Body of pancreas (tissue), 4 donors: ENCODE measurements around the gene PAK6. TPM values are rescaled to one million over a fixed set of nuclear protein-coding genes. Genes with fewer than 3 reads are reported as not detected.
A peak's percentile ranks its signal among the peaks of the same experiment; 100 is the strongest.

Experiments
- ATAC-seq: fragments of 150-250 bp; one replicate; pipeline ENCODE4 v1.9.1; 2016
- DNase-seq, 4 donors: peaks; one replicate each; pipeline ENCODE4 v3.0.0-alpha.2; 2019
- H3K27ac ChIP-seq, 4 donors: fragments of 200-600 bp; sonication (generic); 1 replicate in 3 of 4; 2 replicates in 1 of 4; pipeline versions ENCODE4 v1.5.1 to v1.6.1; 2016 to 2019; ENCODE audit warnings: mild to moderate bottlenecking in 1 of 4, mixed read lengths in 1 of 4, moderate library complexity in 1 of 4
- H3K27me3 ChIP-seq, 2 donors: fragments of 200-600 bp; sonication (generic); one replicate each; pipeline ENCODE4 v1.6.0; 2016; ENCODE audit warnings: mild to moderate bottlenecking in 1 of 2
- H3K36me3 ChIP-seq, 2 donors: fragments of 200-600 bp; sonication (generic); replicated peaks in 1 of 2; 2 replicates each; pipeline ENCODE4 v1.5.1; 2016; ENCODE audit warnings: low read depth in 2 of 2; ENCODE audit not compliant: insufficient read depth in 1 of 2
- H3K4me1 ChIP-seq: fragments of 200-600 bp; sonication (generic); one replicate; pipeline ENCODE4 v1.6.0; 2016
- H3K4me3 ChIP-seq, 2 donors: fragments of 200-600 bp; sonication (generic); 1 replicate in 1 of 2; 2 replicates in 1 of 2; pipeline ENCODE4 v1.5.1; 2016 to 2019
- H3K9me3 ChIP-seq, 3 donors: fragments of 200-600 bp; sonication (generic); 1 replicate in 2 of 3; 2 replicates in 1 of 3; pipeline ENCODE4 v1.5.1; 2016
- POLR2A ChIP-seq, 3 donors: fragments of 450-650 bp; IDR thresholded peaks; one replicate each; pipeline ENCODE4 v1.6.1; 2016; ENCODE audit warnings: antibody characterized with exemption in 3 of 3, mild to moderate bottlenecking in 2 of 3
- WGBS, 2 donors: methylation state at CpG; one replicate each; pipeline ENCODE4 v1.1.5; 2017; 5-methylcytosine and 5-hydroxymethylcytosine counted together
- intact Hi-C: fragments of 100-400 bp; cut with DNase I; formaldehyde crosslinking; loops from one replicate; pipeline ENCODE4 v1.15.1; 2023
- total RNA-seq, 2 donors: library from RNA; depleted of rRNA; stranded (reverse); fragments of >200 nt; gene quantifications; one replicate each; pipeline ENCODE4 v1.1.0, GENCODE V29; 2016
- TF ChIP-seq, protein P1 (sequence below), 7 experiments: fragments of 450-650 bp in 4 of 7; fragments of 200-600 bp in 3 of 7; sonication (generic) in 3 of 7; IDR thresholded peaks; one replicate each; pipeline ENCODE4 v1.5.1; 2016 to 2019; ENCODE audit warnings: antibody characterized with exemption in 7 of 7

PAK6 gene
- total RNA-seq, 2 donors from 2014 or later = 14.8 to 22.4 TPM

DNA sequence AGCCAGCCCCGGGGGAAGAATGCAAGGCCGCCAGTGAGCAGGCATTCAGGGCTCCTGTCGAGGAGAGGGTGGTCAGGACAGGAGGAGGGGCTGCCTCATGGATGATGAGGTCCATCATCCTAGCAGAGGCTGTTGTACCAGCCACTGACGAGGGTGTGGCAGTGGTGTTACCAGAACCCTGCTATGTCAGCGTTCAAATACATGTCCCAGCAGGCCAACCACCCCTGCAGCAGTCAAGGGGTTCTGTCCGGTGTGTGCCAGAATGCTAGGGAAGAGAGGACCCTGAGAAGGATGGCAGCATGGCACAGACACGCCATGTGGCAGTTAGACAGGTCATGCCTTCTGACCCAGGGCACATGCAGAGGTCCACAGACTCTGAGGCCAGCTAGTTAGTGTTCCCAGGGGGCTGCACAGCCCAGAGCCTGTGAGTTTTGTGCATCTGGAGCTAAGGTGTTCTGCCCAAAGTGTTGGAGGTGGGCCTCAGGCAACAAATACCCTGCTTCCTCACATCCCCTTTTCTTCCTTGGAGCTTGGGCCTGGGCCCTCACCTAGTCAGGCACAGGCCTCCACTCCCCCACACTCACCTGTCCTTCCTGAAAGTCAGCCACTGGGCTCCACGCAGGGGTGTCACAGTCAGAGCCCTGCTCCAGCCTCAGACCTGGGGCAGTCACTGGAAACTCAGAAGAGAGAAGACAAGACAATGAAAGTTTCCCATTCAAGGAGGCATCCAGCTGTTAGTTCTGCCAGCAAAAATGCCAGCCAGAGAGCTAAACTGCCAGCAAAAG, 7.8 kb downstream of the PAK6 start:
- DNase-seq = peak in 1 of 4 donors; percentile 1
- no peak for ATAC-seq
- H3K9me3 ChIP-seq = no peaks in the 10 kb centered on the region

DNA sequence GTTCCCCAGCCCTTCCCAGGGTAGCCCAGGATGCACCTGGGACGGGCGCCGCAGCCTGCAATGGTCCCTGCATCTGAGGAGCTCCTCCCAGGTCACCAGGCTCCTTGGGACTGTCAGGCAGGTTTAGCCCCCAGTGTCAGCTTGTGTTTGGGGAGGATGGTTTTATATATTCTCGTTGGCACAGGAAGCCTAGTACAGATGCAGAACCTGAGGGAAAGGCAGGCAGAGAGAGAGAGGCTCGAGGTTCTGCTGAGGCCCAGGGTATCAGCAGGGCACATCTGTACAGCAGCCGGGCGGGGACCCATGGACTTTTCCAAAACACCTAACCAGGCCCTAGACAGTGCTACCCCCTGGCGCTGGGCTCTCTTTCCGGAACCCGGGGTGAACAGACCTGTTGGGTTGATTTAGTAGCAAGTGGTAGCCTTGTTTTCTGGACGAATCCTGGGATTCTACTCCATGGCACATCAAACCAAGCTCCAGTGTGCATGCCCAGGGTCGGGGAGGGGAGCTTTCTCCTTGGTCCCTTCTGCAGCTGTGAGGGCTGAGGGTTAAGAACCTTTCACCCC, 8.6 kb downstream of the PAK6 start:
- Histone ChIP-seq H3K36me3 (no peaks in the 10 kb centered on the region), H3K27me3 (no peaks in the 10 kb centered on the region), H3K4me3 (no peak overlapping the region), H3K9me3 (no peaks in the 10 kb centered on the region), H3K27ac (no peak overlapping the region), H3K4me1 (peaks cover 16% of the 10 kb centered on the region)
- 77 to 86% methylated on average over 8 to 12 of the region's 12 CpGs for WGBS, 2 donors
- TF ChIP-seq, protein P1, sequence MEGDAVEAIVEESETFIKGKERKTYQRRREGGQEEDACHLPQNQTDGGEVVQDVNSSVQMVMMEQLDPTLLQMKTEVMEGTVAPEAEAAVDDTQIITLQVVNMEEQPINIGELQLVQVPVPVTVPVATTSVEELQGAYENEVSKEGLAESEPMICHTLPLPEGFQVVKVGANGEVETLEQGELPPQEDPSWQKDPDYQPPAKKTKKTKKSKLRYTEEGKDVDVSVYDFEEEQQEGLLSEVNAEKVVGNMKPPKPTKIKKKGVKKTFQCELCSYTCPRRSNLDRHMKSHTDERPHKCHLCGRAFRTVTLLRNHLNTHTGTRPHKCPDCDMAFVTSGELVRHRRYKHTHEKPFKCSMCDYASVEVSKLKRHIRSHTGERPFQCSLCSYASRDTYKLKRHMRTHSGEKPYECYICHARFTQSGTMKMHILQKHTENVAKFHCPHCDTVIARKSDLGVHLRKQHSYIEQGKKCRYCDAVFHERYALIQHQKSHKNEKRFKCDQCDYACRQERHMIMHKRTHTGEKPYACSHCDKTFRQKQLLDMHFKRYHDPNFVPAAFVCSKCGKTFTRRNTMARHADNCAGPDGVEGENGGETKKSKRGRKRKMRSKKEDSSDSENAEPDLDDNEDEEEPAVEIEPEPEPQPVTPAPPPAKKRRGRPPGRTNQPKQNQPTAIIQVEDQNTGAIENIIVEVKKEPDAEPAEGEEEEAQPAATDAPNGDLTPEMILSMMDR (IDR thresholded peaks at IDR 0.05) = no peak
- TF ChIP-seq POLR2A (IDR thresholded peaks at IDR 0.05) = no peak
- intact Hi-C loops = no loop called here
- no peak for DNase-seq
- ATAC-seq = no peak

More for the DNA sequence above, 7.8 kb downstream of the PAK6 start:
- Histone ChIP-seq H3K27me3 (no peaks in the 10 kb centered on the region), H3K36me3 (no peaks in the 10 kb centered on the region), H3K4me1 (peaks cover 11% of the 10 kb centered on the region), H3K4me3 (no peak overlapping the region), H3K27ac (no peak overlapping the region)
- no peak for TF ChIP-seq POLR2A (IDR thresholded peaks at IDR 0.05)
- TF ChIP-seq, protein P1 (IDR thresholded peaks at IDR 0.05) = no peak
- WGBS, 2 donors = 87 to 88% methylated on average over 7 to 8 of the region's 8 CpGs
- intact Hi-C loops = no loop called here

DNA sequence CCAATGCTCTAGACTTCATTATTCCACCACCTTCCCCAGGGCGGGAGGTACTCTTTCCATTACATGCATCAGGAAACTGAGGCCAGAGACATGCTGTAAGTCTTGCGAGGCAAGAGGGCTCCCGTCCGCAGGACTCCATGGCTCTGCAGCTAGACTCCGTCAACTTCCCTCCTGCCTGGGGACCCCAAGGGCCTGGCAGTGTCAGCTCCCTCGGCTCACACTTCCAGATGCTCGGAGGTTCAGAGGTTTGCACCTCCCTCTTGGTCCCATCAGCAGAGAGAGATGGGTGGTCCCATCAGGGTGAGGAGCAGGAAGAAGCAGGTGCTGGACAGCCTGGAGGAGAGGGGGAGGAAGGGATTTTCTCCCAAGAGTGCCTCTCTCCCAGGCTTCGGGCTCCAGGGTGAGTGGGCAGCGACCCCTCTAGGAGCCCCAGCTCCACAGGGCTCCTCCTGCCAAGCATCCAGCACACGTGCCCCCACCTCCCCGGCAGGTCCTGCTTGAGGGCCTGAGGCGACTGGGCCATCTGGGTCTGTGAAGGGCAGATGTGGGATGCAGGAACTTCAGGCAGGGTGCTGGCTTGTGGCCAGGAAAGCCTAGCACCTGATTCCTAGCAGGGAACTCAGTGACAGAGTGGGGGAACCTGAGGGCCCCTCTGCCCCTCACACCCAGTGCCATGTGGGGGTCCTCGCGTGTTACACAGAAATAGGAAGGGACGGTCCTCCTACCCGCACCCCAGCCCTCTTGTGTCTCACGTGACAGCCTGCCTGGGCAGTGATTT, 9.3 kb downstream of the PAK6 start:
- WGBS, 2 donors = 88 to 92% methylated on average over 10 to 17 of the region's 17 CpGs
- Histone ChIP-seq H3K27me3 (no peaks in the 10 kb centered on the region), H3K36me3 (no peaks in the 10 kb centered on the region), H3K27ac (no peak overlapping the region), H3K4me3 (no peak overlapping the region), H3K4me1 (peaks cover 20% of the 10 kb centered on the region), H3K9me3 (no peaks in the 10 kb centered on the region)
- TF ChIP-seq POLR2A (IDR thresholded peaks at IDR 0.05) = no peak
- TF ChIP-seq, protein P1 (IDR thresholded peaks at IDR 0.05) = no peak
- intact Hi-C loops = no loop called here
- no peak for ATAC-seq
- no peak for DNase-seq

DNA sequence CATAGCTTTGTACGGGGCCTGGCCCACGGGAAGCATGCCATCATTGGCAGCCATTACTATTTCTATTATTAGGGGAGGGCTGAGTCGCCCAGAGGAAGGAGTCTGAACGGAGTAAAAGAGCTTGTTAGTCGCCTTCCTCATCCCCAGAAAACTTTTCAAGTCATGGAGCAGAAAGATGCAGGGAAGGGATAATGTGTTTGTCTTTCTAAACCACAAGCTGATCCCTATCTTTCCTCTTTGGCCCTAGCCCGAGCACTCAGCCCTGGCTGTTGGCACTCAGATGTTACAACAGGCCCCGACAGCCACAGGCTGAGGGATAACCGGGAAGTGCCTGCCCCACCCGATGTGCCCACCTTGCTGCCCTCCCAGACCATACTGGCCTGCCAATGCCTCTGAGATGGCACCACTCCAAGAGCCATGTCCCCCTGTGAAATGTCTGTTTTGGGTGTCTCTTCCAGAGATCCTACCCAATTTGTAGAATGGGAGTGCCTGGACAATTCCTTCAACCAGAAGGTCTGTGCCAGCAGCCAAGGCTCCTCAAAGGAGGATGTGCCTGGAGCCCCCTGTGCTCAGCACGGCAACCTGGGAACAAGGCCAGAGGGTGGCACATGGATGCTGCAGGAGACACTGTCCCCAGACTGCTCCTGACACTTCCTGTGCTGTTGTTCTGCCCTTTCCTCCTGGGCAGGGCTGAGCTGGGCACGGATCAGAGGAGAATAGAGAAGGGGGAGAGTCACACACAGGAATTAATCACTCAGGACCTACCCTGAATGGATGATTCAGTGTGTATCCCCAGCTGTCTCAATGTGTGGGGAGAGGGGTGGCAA, 10.8 kb downstream of the PAK6 start:
- DNase-seq = no peak
- H3K4me1 ChIP-seq = peaks cover 35% of the 10 kb centered on the region
- intact Hi-C loops = no loop called here
- ATAC-seq = no peak
- H3K36me3 ChIP-seq = no peaks in the 10 kb centered on the region
- no peak for TF ChIP-seq POLR2A (IDR thresholded peaks at IDR 0.05)
- TF ChIP-seq, protein P1 (IDR thresholded peaks at IDR 0.05) = no peak
- no peaks in the 10 kb centered on the region for H3K27me3 ChIP-seq
- WGBS, 2 donors = 65 to 68% methylated on average over 7 to 11 of the region's 11 CpGs
- H3K27ac ChIP-seq = no peak overlapping the region
- no peaks in the 10 kb centered on the region for H3K9me3 ChIP-seq
- no peak overlapping the region for H3K4me3 ChIP-seq
